Transverse colon (tissue), 4 donors: ENCODE data around the gene ITGA11. TPM values are rescaled to one million over a fixed set of nuclear protein-coding genes. Genes with fewer than 3 reads are reported as not detected.

Experiments used
- DNase-seq: peaks from one replicate; pipeline ENCODE4 v3.0.0-alpha.2; 2019
- H3K27ac ChIP-seq, 4 donors: fragments of 200-600 bp; sonication (generic); 2 replicates each; pipeline ENCODE4 v1.5.1; 2016 to 2018; ENCODE audit warnings: inconsistent platforms in 4 of 4
- H3K27me3 ChIP-seq: fragments of 200-600 bp; sonication (generic); 2 replicates; pipeline ENCODE4 v1.5.1; 2017; ENCODE audit warnings: inconsistent platforms
- H3K36me3 ChIP-seq, 4 donors: fragments of 200-600 bp; sonication (generic); 2 replicates each; pipeline ENCODE4 v1.5.1; 2017 to 2019; ENCODE audit warnings: inconsistent platforms in 4 of 4
- H3K4me1 ChIP-seq, 4 donors: fragments of 200-600 bp; sonication (generic); 2 replicates each; pipeline ENCODE4 v1.5.1; 2017 to 2020; ENCODE audit warnings: inconsistent platforms in 4 of 4
- H3K4me3 ChIP-seq, 4 donors: fragments of 200-600 bp; sonication (generic); 1 replicate in 1 of 4; 2 replicates in 3 of 4; pipeline versions ENCODE4 v1.5.1 to v1.6.1; 2017 to 2019; ENCODE audit warnings: inconsistent platforms in 4 of 4
- H3K9me3 ChIP-seq, 2 donors: fragments of 200-600 bp; sonication (generic); 2 replicates each; pipeline ENCODE4 v1.5.1; 2017 to 2019; ENCODE audit warnings: inconsistent platforms in 2 of 2
- CTCF ChIP-seq, 5 experiments: fragments of 200-600 bp in 3 of 5; fragments of 450-650 bp in 2 of 5; sonication (generic) in 3 of 5; IDR thresholded peaks; 1 replicate in 2 of 5; 2 replicates in 3 of 5; pipeline ENCODE4 v1.5.1; 2016 to 2017; ENCODE audit warnings: antibody characterized with exemption in 5 of 5, inconsistent platforms in 3 of 5, mild to moderate bottlenecking in 2 of 5, moderate library complexity in 1 of 5
- EP300 ChIP-seq: sonication (generic); formaldehyde crosslinking; IDR thresholded peaks from one replicate; pipeline ENCODE4 v1.6.1; 2017; ENCODE audit warnings: antibody characterized with exemption, low read depth
- POLR2A ChIP-seq: fragments of 450-650 bp; IDR thresholded peaks from one replicate; pipeline ENCODE4 v1.6.1; 2016; ENCODE audit warnings: antibody characterized with exemption, mild to moderate bottlenecking, moderate library complexity
- POLR2AphosphoS5 ChIP-seq, 3 donors: sonication (generic); formaldehyde crosslinking; IDR thresholded peaks; one replicate each; pipeline ENCODE4 v1.6.1; 2016; ENCODE audit warnings: antibody characterized with exemption in 3 of 3
- WGBS, 2 donors: methylation state at CpG; one replicate each; pipeline ENCODE4 v1.1.5; 2018; ENCODE audit warnings: low coverage in 1 of 2; 5-methylcytosine and 5-hydroxymethylcytosine counted together
- in situ Hi-C, 4 donors: fragments of 200-750 bp; cut with MboI; loops; one replicate each; pipeline versions ENCODE4 v1.15.0 to v1.15.1; 2017; ENCODE audit warnings: low sequenced_read_pairs in 3 of 4, low pct_ligation_motif_present in 1 of 4, low pct_unique_long_range_greater_than_20kb in 1 of 4
- intact Hi-C: fragments of 100-400 bp; cut with DNase I; formaldehyde crosslinking; loops from one replicate; pipeline ENCODE4 v1.15.1; 2023; ENCODE audit warnings: low total_unique reads
- total RNA-seq, 4 donors: library from RNA; depleted of rRNA; stranded (reverse); fragments of >200 nt; gene quantifications; one replicate each; pipeline ENCODE4 v1.1.0, GENCODE V29; 2016

ITGA11 gene
- total RNA-seq, 4 donors from 2014 or later = 0.37 to 3.2 (median 1.1) TPM

- in situ Hi-C loops = no loop called here
- no peaks in the 10 kb centered on the region for H3K9me3 ChIP-seq
- H3K4me3 ChIP-seq = no peak overlapping the region
- DNase-seq = no peak
- TF ChIP-seq POLR2AphosphoS5 (IDR thresholded peaks at IDR 0.05) = no peak
- TF ChIP-seq CTCF (IDR thresholded peaks at IDR 0.05) = no peak
- TF ChIP-seq EP300 = no peak
- no peak for TF ChIP-seq POLR2A
- H3K36me3 ChIP-seq = no peaks in the 10 kb centered on the region
- WGBS, 2 donors = 51% methylated on average over 8 of the region's 8 CpGs; no CpG with 5 or more reads in 1 of the 2 donors
- H3K4me1 ChIP-seq = peaks cover 0 to 5% (median 4%) of the 10 kb centered on the region in 4 donors
- intact Hi-C loops = no loop called here
- no peak overlapping the region for H3K27ac ChIP-seq
- no peaks in the 10 kb centered on the region for H3K27me3 ChIP-seq
Observed at GRCh38 chr15:68360721-68361120, 71.2 kb downstream of the ITGA11 start.

- in situ Hi-C loops = no loop called here
Observed at GRCh38 chr15:68356778-68357177, 75.2 kb downstream of the ITGA11 start.

GRCh38 chr15:68354923-68355322 is 77.0 kb downstream of the ITGA11 start:
- WGBS, 2 donors = 87% methylated on average over 4 of the region's 4 CpGs; no CpG with 5 or more reads in 1 of the 2 donors
- TF ChIP-seq POLR2AphosphoS5 (IDR thresholded peaks at IDR 0.05) (no peak), POLR2A (no peak), CTCF (IDR thresholded peaks at IDR 0.05) (no peak), EP300 (no peak)
- Histone ChIP-seq H3K36me3 (no peaks in the 10 kb centered on the region), H3K9me3 (no peaks in the 10 kb centered on the region), H3K27me3 (no peaks in the 10 kb centered on the region), H3K4me3 (no peak overlapping the region), H3K27ac (no peak overlapping the region), H3K4me1 (peaks cover 0 to 4% (median 2%) of the 10 kb centered on the region in 4 donors)
- intact Hi-C loops (no loop called here), in situ Hi-C loops (no loop called here)
- no peak for DNase-seq

More at GRCh38 chr15:68356778-68357177, 75.2 kb downstream of the ITGA11 start:
- Histone ChIP-seq H3K27me3 (no peaks in the 10 kb centered on the region), H3K27ac (no peak overlapping the region), H3K9me3 (no peaks in the 10 kb centered on the region), H3K4me3 (no peak overlapping the region), H3K36me3 (no peaks in the 10 kb centered on the region), H3K4me1 (peaks cover 0 to 4% (median 2%) of the 10 kb centered on the region in 4 donors)
- WGBS, 2 donors = 92 to 95% methylated on average over 2 to 6 of the region's 6 CpGs
- TF ChIP-seq POLR2A (no peak), POLR2AphosphoS5 (IDR thresholded peaks at IDR 0.05) (no peak), CTCF (IDR thresholded peaks at IDR 0.05) (no peak), EP300 (no peak)
- no peak for DNase-seq
- intact Hi-C loops = no loop called here

- Histone ChIP-seq H3K27me3 (no peaks in the 10 kb centered on the region), H3K4me3 (no peak overlapping the region), H3K4me1 (peaks cover 0 to 4% (median 2%) of the 10 kb centered on the region in 4 donors), H3K27ac (no peak overlapping the region), H3K9me3 (no peaks in the 10 kb centered on the region), H3K36me3 (no peaks in the 10 kb centered on the region)
- in situ Hi-C loops (no loop called here), intact Hi-C loops (no loop called here)
- no peak for DNase-seq
- TF ChIP-seq POLR2AphosphoS5 (IDR thresholded peaks at IDR 0.05) (no peak), CTCF (IDR thresholded peaks at IDR 0.05) (no peak), POLR2A (no peak), EP300 (no peak)
- WGBS, 2 donors = 75 to 91% methylated on average over 2 of the region's 2 CpGs
Observed at GRCh38 chr15:68354268-68354667, 77.7 kb downstream of the ITGA11 start.
